Trophoblast cell (in vitro differentiated cells and primary cell): ENCODE results near the gene RBM47.

Source experiments
- DNase-seq, 2 donors: peaks; one replicate each; pipeline ENCODE4 v3.0.0-alpha.2; 2016
- H2AFZ ChIP-seq: 2 replicates; pipeline ENCODE4 v1.6.1; 2013; ENCODE audit warnings: low read length, moderate library complexity, mild to moderate bottlenecking; ENCODE audit not compliant: insufficient read depth, poor library complexity
- H2AK5ac ChIP-seq: 2 replicates; pipeline ENCODE4 v1.6.1; 2013; ENCODE audit warnings: mild to moderate bottlenecking, low read length
- H2BK120ac ChIP-seq: 2 replicates; pipeline ENCODE4 v1.6.1; 2013; ENCODE audit warnings: low read length, mild to moderate bottlenecking, moderate library complexity; ENCODE audit not compliant: insufficient read depth, poor library complexity
- H2BK12ac ChIP-seq: 2 replicates; pipeline ENCODE4 v1.6.1; 2013; ENCODE audit warnings: mild to moderate bottlenecking, low read length, moderate library complexity
- H2BK5ac ChIP-seq: 2 replicates; pipeline ENCODE4 v1.6.1; 2013; ENCODE audit warnings: low read length, low read depth, moderate library complexity, mild to moderate bottlenecking; ENCODE audit not compliant: poor library complexity
- H3K14ac ChIP-seq: 2 replicates; pipeline ENCODE4 v1.6.1; 2013; ENCODE audit warnings: mild to moderate bottlenecking, low read length
- H3K18ac ChIP-seq: 2 replicates; pipeline ENCODE4 v1.6.1; 2013; ENCODE audit warnings: mild to moderate bottlenecking, low read length
- H3K23ac ChIP-seq: 2 replicates; pipeline ENCODE4 v1.6.1; 2013; ENCODE audit warnings: low read length
- H3K27ac ChIP-seq: 2 replicates; pipeline ENCODE4 v1.5.1; 2013; ENCODE audit warnings: low read depth, mild to moderate bottlenecking, inconsistent platforms, low read length, moderate library complexity
- H3K27me3 ChIP-seq: 2 replicates; pipeline ENCODE4 v1.6.1; 2013; ENCODE audit warnings: inconsistent platforms, mild to moderate bottlenecking, low read length, moderate library complexity; ENCODE audit not compliant: insufficient read depth
- H3K36me3 ChIP-seq, 2 experiments: 1 replicate in 1 of 2; 2 replicates in 1 of 2; pipeline ENCODE4 v1.6.1; 2013; ENCODE audit warnings: low read length in 2 of 2, mild to moderate bottlenecking in 2 of 2, moderate library complexity in 1 of 2; ENCODE audit not compliant: insufficient read depth in 2 of 2, control insufficient read depth in 1 of 2
- H3K4ac ChIP-seq: 2 replicates; pipeline ENCODE4 v1.6.1; 2013; ENCODE audit warnings: low read depth, mild to moderate bottlenecking, low read length, moderate library complexity
- H3K4me1 ChIP-seq, 2 experiments: 1 replicate in 1 of 2; 2 replicates in 1 of 2; pipeline ENCODE4 v1.6.1; 2013; ENCODE audit warnings: low read length in 2 of 2, mild to moderate bottlenecking in 2 of 2, moderate library complexity in 1 of 2; ENCODE audit not compliant: insufficient read depth in 2 of 2, control insufficient read depth in 1 of 2
- H3K4me2 ChIP-seq: 2 replicates; pipeline ENCODE4 v1.6.1; 2013; ENCODE audit warnings: inconsistent platforms, mild to moderate bottlenecking, low read length, moderate library complexity
- H3K4me3 ChIP-seq: 2 replicates; pipeline ENCODE4 v1.5.1; 2013; ENCODE audit warnings: mild to moderate bottlenecking, low read depth, low read length, inconsistent platforms
- H3K79me1 ChIP-seq: one replicate; pipeline ENCODE4 v1.6.1; 2013; ENCODE audit warnings: low read length
- H3K79me2 ChIP-seq: 2 replicates; pipeline ENCODE4 v1.6.1; 2013; ENCODE audit warnings: low read length, mild to moderate bottlenecking; ENCODE audit not compliant: control insufficient read depth, insufficient read depth, poor library complexity
- H3K9ac ChIP-seq: 2 replicates; pipeline ENCODE4 v1.6.1; 2013; ENCODE audit warnings: mild to moderate bottlenecking, low read length
- H3K9me3 ChIP-seq: 2 replicates; pipeline ENCODE4 v1.6.1; 2013; ENCODE audit warnings: low read depth, mild to moderate bottlenecking, control low read depth, inconsistent platforms, low read length; ENCODE audit not compliant: insufficient read depth
- H4K12ac ChIP-seq: 2 replicates; pipeline ENCODE4 v1.6.1; 2013; ENCODE audit warnings: low read depth, mild to moderate bottlenecking, low read length, moderate library complexity
- H4K8ac ChIP-seq: 2 replicates; pipeline ENCODE4 v1.6.1; 2013; ENCODE audit warnings: low read depth, mild to moderate bottlenecking, low read length, moderate library complexity
- H4K91ac ChIP-seq: one replicate; pipeline ENCODE4 v1.6.1; 2013; ENCODE audit warnings: low read depth, mild to moderate bottlenecking, low read length, moderate library complexity
- WGBS: extraction: QIAGEN DNeasy Blood & Tissue Kit; methylation state at CpG from one replicate; pipeline ENCODE4 v1.1.7; 2013; ENCODE audit warnings: missing lambda C conversion rate; ENCODE audit not compliant: insufficient read length, insufficient coverage; ENCODE audit errors: extremely low coverage; 5-methylcytosine and 5-hydroxymethylcytosine counted together

RBM47 gene

DNA sequence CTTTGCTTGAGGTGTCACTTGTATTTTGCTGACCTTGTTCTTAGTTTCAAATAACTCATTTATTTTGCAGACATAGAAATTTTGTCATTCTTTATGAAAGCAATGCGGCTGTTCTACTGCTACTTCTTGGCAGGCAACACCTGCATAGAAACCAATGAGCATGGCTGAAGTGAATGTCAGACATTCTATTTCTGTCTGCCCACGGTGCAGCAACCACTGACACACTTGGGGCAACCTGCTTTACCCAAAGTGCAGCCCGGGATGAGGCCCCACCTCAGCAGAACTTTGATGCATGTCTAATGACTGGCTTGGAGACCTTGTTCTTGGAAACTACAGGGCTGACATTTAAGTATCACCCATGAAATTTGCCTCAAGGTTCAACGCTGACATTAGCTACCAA is 93.6 kb downstream of the RBM47 start:
- Histone ChIP-seq H3K4me2 (no peak overlapping the region), H3K27ac (no peak overlapping the region), H3K27me3 (no peaks in the 10 kb centered on the region), H2BK12ac (no peak overlapping the region), H2BK5ac (no peak overlapping the region), H3K4ac (no peak overlapping the region), H2BK120ac (no peak overlapping the region), H3K79me2 (no peaks in the 10 kb centered on the region), H4K12ac (no peak overlapping the region), H3K4me3 (no peak overlapping the region), H2AK5ac (no peak overlapping the region), H4K91ac (no peak overlapping the region), H4K8ac (no peak overlapping the region), H3K9me3 (no peaks in the 10 kb centered on the region), H3K14ac (no peak overlapping the region), H2AFZ (no peak overlapping the region), H3K9ac (no peak overlapping the region), H3K18ac (no peak overlapping the region), H3K79me1 (no peaks in the 10 kb centered on the region), H3K23ac (no peak overlapping the region), H3K36me3 (peaks cover 2% of the 10 kb centered on the region in 2 experiments), H3K4me1 (no peaks in the 10 kb centered on the region)
- no CpG with 5 or more reads among the region's 4 CpGs for WGBS
- no peak for DNase-seq

GRCh38 chr4:40531636-40532023 is 98.0 kb downstream of the RBM47 start:
- no peak for DNase-seq
- H2BK12ac ChIP-seq, result no peak overlapping the region
- 100% methylated on average over 3 of the region's 3 CpGs for WGBS
- no peak overlapping the region for H3K9ac ChIP-seq
- no peak overlapping the region for H3K4me3 ChIP-seq
- no peak overlapping the region for H4K12ac ChIP-seq
- no peak overlapping the region for H2BK120ac ChIP-seq
- H3K23ac ChIP-seq, result no peak overlapping the region
- no peak overlapping the region for H2AK5ac ChIP-seq
- H3K27me3 ChIP-seq, result no peaks in the 10 kb centered on the region
- no peak overlapping the region for H3K18ac ChIP-seq
- H3K9me3 ChIP-seq, result no peaks in the 10 kb centered on the region
- H3K79me1 ChIP-seq, result peaks cover 1% of the 10 kb centered on the region
- no peak overlapping the region for H3K4ac ChIP-seq
- H4K8ac ChIP-seq, result no peak overlapping the region
- H3K14ac ChIP-seq, result no peak overlapping the region
- no peak overlapping the region for H2BK5ac ChIP-seq
- no peak overlapping the region for H3K4me2 ChIP-seq
- no peak overlapping the region for H4K91ac ChIP-seq
- no peaks in the 10 kb centered on the region for H3K79me2 ChIP-seq
- no peak overlapping the region for H3K27ac ChIP-seq
- no peaks in the 10 kb centered on the region for H3K36me3 ChIP-seq
- no peak overlapping the region for H2AFZ ChIP-seq
- H3K4me1 ChIP-seq, result no peaks in the 10 kb centered on the region

DNA sequence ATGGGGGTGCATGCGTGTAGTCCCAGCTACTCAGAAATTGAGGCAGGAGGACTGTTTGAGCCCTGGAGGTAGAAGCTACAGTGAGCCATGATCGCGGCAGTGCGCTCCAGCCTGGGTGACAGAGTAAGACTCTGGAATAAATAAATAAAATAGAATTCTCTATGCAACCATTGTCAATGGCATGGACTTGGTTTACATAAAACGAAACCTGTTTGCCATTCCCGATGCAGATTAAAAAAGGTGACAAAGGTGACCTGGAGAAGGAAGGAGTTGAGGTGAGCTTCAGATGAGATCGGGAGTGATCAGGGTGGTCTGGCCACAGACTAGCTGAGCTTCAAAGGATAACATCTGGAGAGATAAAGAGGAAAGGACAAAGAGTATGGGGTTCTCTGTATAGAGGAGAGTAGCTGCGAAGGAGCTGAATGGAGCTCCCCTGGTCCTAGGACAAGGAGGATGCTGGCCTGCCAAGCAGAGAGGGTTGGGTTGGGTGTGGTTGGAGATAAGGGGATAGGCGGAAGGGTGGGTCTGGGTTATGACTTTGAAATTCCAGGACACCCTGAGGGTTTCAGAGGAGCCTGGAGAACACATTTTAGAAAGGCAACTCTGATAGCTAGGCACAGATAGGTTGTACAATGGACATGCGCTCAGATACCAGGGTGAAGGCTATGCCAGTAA is 98.6 kb downstream of the RBM47 start:
- H3K4ac ChIP-seq, result peak overlapping the region; percentile 33
- no CpG with 5 or more reads among the region's 10 CpGs for WGBS
- no peaks in the 10 kb centered on the region for H3K79me2 ChIP-seq
- no peak overlapping the region for H3K4me3 ChIP-seq
- H2BK12ac ChIP-seq, result peak overlapping the region; percentile 35
- DNase-seq, result no peak
- no peak overlapping the region for H4K8ac ChIP-seq
- no peak overlapping the region for H2BK5ac ChIP-seq
- H4K91ac ChIP-seq, result no peak overlapping the region
- no peaks in the 10 kb centered on the region for H3K36me3 ChIP-seq
- H2AFZ ChIP-seq, result no peak overlapping the region
- peaks cover 0 to 3% of the 10 kb centered on the region in 2 experiments for H3K4me1 ChIP-seq
- no peaks in the 10 kb centered on the region for H3K27me3 ChIP-seq
- H3K23ac ChIP-seq, result no peak overlapping the region
- no peak overlapping the region for H3K18ac ChIP-seq
- no peak overlapping the region for H3K14ac ChIP-seq
- H3K9ac ChIP-seq, result no peak overlapping the region
- H2AK5ac ChIP-seq, result no peak overlapping the region
- H3K27ac ChIP-seq, result no peak overlapping the region
- H3K79me1 ChIP-seq, result peaks cover 1% of the 10 kb centered on the region
- no peaks in the 10 kb centered on the region for H3K9me3 ChIP-seq
- H2BK120ac ChIP-seq, result no peak overlapping the region
- H4K12ac ChIP-seq, result no peak overlapping the region
- no peak overlapping the region for H3K4me2 ChIP-seq

DNA sequence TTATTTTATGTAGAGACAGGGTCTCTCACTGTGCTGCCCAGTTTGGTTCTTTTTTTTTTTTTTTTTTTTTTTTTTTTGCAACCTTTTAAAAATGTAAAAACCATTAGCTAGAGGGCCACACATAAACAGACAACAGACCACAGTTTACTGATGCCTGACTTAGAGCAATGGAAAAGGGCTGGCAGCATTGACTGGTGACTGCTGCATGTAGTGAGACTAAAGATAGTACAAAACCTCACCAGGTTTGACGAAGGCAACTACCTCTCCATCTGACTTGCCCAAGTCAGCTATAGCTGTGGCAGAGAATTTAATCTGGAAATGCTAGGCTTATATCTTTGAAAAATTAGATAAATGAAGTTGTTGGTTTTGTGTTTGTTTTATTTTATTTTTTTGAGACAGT is 102.9 kb downstream of the RBM47 start:
- Histone ChIP-seq H3K14ac (no peak overlapping the region), H3K9me3 (no peaks in the 10 kb centered on the region), H3K9ac (no peak overlapping the region), H3K4ac (no peak overlapping the region), H2BK5ac (peak overlapping the region; percentile 39), H3K18ac (no peak overlapping the region), H2AFZ (no peak overlapping the region), H2BK120ac (peak overlapping the region; percentile 85), H3K27me3 (no peaks in the 10 kb centered on the region), H3K4me2 (no peak overlapping the region), H3K4me3 (no peak overlapping the region), H4K8ac (no peak overlapping the region), H3K23ac (no peak overlapping the region), H3K36me3 (peaks cover 0 to 2% of the 10 kb centered on the region in 2 experiments), H4K12ac (no peak overlapping the region), H2BK12ac (peak overlapping the region; percentile 71), H3K4me1 (peaks cover 0 to 10% of the 10 kb centered on the region in 2 experiments), H3K79me2 (no peaks in the 10 kb centered on the region), H2AK5ac (no peak overlapping the region), H3K79me1 (peaks cover 3% of the 10 kb centered on the region), H4K91ac (no peak overlapping the region), H3K27ac (peak overlapping the region; percentile 48)
- WGBS, result no CpG with 5 or more reads among the region's 1 CpG
- DNase-seq, result no peak
